Measurements from ENCODE around the gene FURIN. TPM values are rescaled to one million over a fixed set of nuclear protein-coding genes. Genes with fewer than 3 reads are reported as not detected.

Gene FURIN
- total RNA-seq, 1 experiment from 2014 or later: 62.0 TPM

DNA sequence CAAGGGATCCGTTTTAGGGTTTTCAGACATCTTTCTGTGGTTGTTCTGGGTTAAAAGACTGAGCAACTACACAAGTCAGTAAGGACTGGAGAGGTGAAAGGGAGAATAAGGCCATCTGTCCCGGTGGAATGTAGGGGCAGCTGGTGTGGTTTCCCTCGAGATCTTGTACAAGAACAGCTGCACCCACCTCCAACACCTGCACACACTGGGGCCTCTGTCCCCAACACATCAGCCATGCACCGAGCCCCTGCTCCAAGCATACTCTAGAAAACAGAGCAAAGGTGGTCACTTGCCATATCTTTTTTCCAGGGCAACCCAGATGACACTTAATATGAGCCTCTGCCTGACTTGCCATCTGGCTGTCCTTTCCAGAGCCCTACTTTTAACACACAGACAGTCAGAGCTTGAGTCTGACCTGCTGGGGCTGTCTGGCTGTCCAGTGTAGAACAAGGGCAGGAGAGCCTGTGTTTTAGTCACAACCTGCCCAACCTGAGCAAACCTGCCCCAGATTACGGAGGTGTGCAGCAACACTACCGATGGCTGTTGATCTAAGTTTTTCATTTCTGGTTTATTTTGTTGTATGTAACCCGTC lies 46.9 kb downstream of the FURIN start:
- Histone ChIP-seq H3K36me3 (ENCODE audit: control insufficient read depth, insufficient read depth, low read length) (peaks cover 7% of the 10 kb centered on the region), H3K4me1 (ENCODE audit: control insufficient read depth, insufficient read depth, low read length) (no peaks in the 10 kb centered on the region), H3K27me3 (ENCODE audit: control insufficient read depth, insufficient read depth, low read length) (no peaks in the 10 kb centered on the region), H3K27ac (ENCODE audit: low read length) (no peak overlapping the region), H3K9me3 (ENCODE audit: control insufficient read depth, insufficient read depth, low read depth, low read length) (no peaks in the 10 kb centered on the region), H3K4me3 (ENCODE audit: low read depth in 2 of 2, low read length in 2 of 2) (no peak overlapping the region)
- no peak for ATAC-seq
- TF ChIP-seq CTCF (IDR thresholded peaks at IDR 0.05) (no peak), TCF7L2 (IDR thresholded peaks at IDR 0.05; ENCODE audit: low read depth, low read length) (no peak), SIN3A (IDR thresholded peaks at IDR 0.05; ENCODE audit: borderline replicate concordance, insufficient read depth, low read depth, low read length) (no peak), POLR2AphosphoS5 (IDR thresholded peaks at IDR 0.05; ENCODE audit: low read depth, low read length) (no peak), REST (IDR thresholded peaks at IDR 0.05; ENCODE audit: insufficient read depth in 1 of 2, low read depth in 2 of 2, low read length in 1 of 2) (no peak)
- ChIA-PET CTCF (no interaction called here), POLR2A (no interaction called here)
- DNase-seq (ENCODE audit: low read depth, low spot score): no peak
- in situ Hi-C loops (cut with HindIII; ENCODE audit: low pct_unique_long_range_greater_than_20kb, low sequenced_read_pairs): no loop called here
- no TSS peak for BruUV-seq (replicated peaks)
- intact Hi-C loops (cut with micrococcal nuclease; ENCODE audit: unreplicated experiment): no loop called here

DNA sequence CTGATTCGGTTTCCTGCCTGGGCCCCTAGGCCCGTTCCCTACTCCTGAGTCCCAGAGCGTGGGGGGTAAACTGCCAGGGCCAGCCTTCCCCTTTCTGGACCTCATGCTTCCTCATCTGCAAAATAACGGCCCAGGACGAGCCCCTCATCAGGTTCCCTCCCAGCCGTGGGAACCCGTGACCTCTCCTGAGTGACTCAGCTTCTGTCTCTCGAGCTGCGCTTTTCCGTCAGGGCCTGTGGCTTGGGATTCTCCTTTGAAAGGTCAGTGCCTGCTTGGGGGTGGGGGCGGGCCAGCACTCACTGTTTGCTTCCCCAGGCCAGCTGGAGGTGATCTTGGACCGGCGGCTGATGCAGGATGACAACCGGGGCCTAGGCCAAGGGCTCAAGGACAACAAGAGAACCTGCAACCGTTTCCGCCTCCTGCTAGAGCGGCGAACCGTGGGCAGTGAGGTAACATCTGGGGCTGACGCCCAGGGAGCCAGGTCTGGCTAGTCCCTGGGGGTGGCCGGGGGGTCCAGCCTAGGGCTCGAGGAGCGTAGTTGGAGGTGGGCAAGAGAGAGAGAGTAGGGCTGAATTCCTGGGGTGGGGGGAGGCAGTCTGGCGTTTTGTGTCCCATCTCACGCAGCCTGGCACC lies 47.5 kb downstream of the FURIN start:
- no peaks in the 10 kb centered on the region for H3K27me3 ChIP-seq (ENCODE audit: control insufficient read depth, insufficient read depth, low read length)
- no peaks in the 10 kb centered on the region for H3K9me3 ChIP-seq (ENCODE audit: control insufficient read depth, insufficient read depth, low read depth, low read length)
- DNase-seq (ENCODE audit: low read depth, low spot score) (no peak), ATAC-seq (no peak)
- CTCF ChIA-PET: no interaction called here
- intact Hi-C loops (cut with micrococcal nuclease; ENCODE audit: unreplicated experiment): no loop called here
- TF ChIP-seq TCF7L2 (IDR thresholded peaks at IDR 0.05; ENCODE audit: low read depth, low read length): no peak
- no peak for TF ChIP-seq CTCF (IDR thresholded peaks at IDR 0.05)
- no peak for TF ChIP-seq SIN3A (IDR thresholded peaks at IDR 0.05; ENCODE audit: borderline replicate concordance, insufficient read depth, low read depth, low read length)
- TF ChIP-seq POLR2AphosphoS5 (IDR thresholded peaks at IDR 0.05; ENCODE audit: low read depth, low read length): no peak
- no peak for TF ChIP-seq REST (IDR thresholded peaks at IDR 0.05; ENCODE audit: insufficient read depth in 1 of 2, low read depth in 2 of 2, low read length in 1 of 2)
- no peak overlapping the region for H3K27ac ChIP-seq (ENCODE audit: low read length)
- peaks cover 7% of the 10 kb centered on the region for H3K36me3 ChIP-seq (ENCODE audit: control insufficient read depth, insufficient read depth, low read length)
- POLR2A ChIA-PET: no interaction called here
- H3K4me1 ChIP-seq (ENCODE audit: control insufficient read depth, insufficient read depth, low read length): no peaks in the 10 kb centered on the region
- no peak overlapping the region for H3K4me3 ChIP-seq (ENCODE audit: low read depth in 2 of 2, low read length in 2 of 2)
- in situ Hi-C loops (cut with HindIII; ENCODE audit: low pct_unique_long_range_greater_than_20kb, low sequenced_read_pairs): no loop called here
- BruUV-seq (replicated peaks): no TSS peak
